ENCODE measurements around the gene CA10. TPM values are rescaled to one million over a fixed set of nuclear protein-coding genes. Genes with fewer than 3 reads are reported as not detected.

The CA10 gene
- total and polyA plus RNA-seq, 2 donors (not counting 3 experiments of a cell fraction or from before 2014, with no cell fraction given): not detected

GRCh38 chr17:51652529-51652928 lies 506.0 kb downstream of the CA10 start:
- Histone ChIP-seq H3K4me2 (ENCODE audit: insufficient read depth, low read length) (no peak overlapping the region), H3K27ac (ENCODE audit: insufficient read depth, low read depth, low read length) (no peak overlapping the region), H3K9me1 (replicated peaks; ENCODE audit: control insufficient read depth, extremely low read depth, insufficient read depth, low read length) (no peaks in the 10 kb centered on the region), H3K79me2 (ENCODE audit: control insufficient read depth, insufficient read depth, low read length) (no peaks in the 10 kb centered on the region), H3K9ac (replicated peaks; ENCODE audit: extremely low read depth, insufficient read depth, low read length) (no peak overlapping the region), H3K27me3 (ENCODE audit: control insufficient read depth in 2 of 2, insufficient read depth in 2 of 2, low read length in 2 of 2) (no peaks in the 10 kb centered on the region), H3K4me3 (replicated peaks in 1 of 3; ENCODE audit: insufficient read depth in 1 of 3, low read depth in 1 of 3, low read length in 3 of 3) (no peak overlapping the region), H2AFZ (ENCODE audit: low read depth, low read length) (no peak overlapping the region), H3K9me3 (replicated peaks; ENCODE audit: control insufficient read depth, insufficient read depth, low read length) (no peaks in the 10 kb centered on the region), H3K36me3 (ENCODE audit: control insufficient read depth in 2 of 2, extremely low read depth in 1 of 2, insufficient read depth in 2 of 2, low read length in 2 of 2) (no peaks in the 10 kb centered on the region), H4K20me1 (replicated peaks; ENCODE audit: control insufficient read depth, extremely low read depth, insufficient read depth, low read length) (no peaks in the 10 kb centered on the region), H3K4me1 (ENCODE audit: control insufficient read depth, extremely low read depth, insufficient read depth, low read length) (no peaks in the 10 kb centered on the region)
- TF ChIP-seq JUN (IDR thresholded peaks at IDR 0.05; ENCODE audit: borderline replicate concordance, insufficient read depth, insufficient read length, low read depth) (no peak), GATA2 (IDR thresholded peaks at IDR 0.05; ENCODE audit: insufficient read depth, insufficient read length, low read depth, low read length) (no peak), FOS (IDR thresholded peaks at IDR 0.05; ENCODE audit: borderline replicate concordance, insufficient read depth, low read length) (no peak), POLR2A (IDR thresholded peaks at IDR 0.05; ENCODE audit: low read depth, low read length) (no peak), EZH2 (IDR thresholded peaks at IDR 0.05; ENCODE audit: borderline replicate concordance, low read depth, low read length, severe bottlenecking) (no peak), MAX (IDR thresholded peaks at IDR 0.05; ENCODE audit: insufficient read depth, insufficient read length) (no peak), MYC (IDR thresholded peaks at IDR 0.05; ENCODE audit: low read depth, low read length) (no peak), POLR2AphosphoS5 (IDR thresholded peaks at IDR 0.05; ENCODE audit: insufficient read depth, low read depth, low read length) (no peak), CTCF (IDR thresholded peaks at IDR 0.05; ENCODE audit: extremely low read depth in 1 of 2, insufficient read depth in 1 of 2, low read depth in 1 of 2, low read length in 2 of 2) (no peak)
- ChIA-PET POLR2A (no interaction called here), CTCF (no interaction called here)
- dilution Hi-C loops (cut with MboI; ENCODE audit: extremely low pct_ligation_motif_present, low sequenced_read_pairs) (no loop called here), intact Hi-C loops (cut with micrococcal nuclease) (no loop called here)
- DNase-seq (ENCODE audit: low read depth, low spot score) (no peak), FAIRE-seq (no peak)
- no TSS peak for BruUV-seq (replicated peaks)
